CD8-positive, alpha-beta memory T cell (primary cell): Measurements from ENCODE around the gene MFAP1. TPM values are rescaled to one million over a fixed set of nuclear protein-coding genes. Genes with fewer than 3 reads are reported as not detected.

ENCODE experiments used
- CTCF ChIA-PET: fragments of 350-600 bp; sonication (Branson Sonifier 250); formaldehyde crosslinking; loops from one replicate; lab custom pipeline; 2021; ENCODE audit warnings: antibody characterized with exemption; lab: Charles Lee
- POLR2A ChIA-PET: fragments of 350-600 bp; sonication (Branson Sonifier 250); formaldehyde crosslinking; loops from one replicate; lab custom pipeline; 2021; ENCODE audit warnings: antibody characterized with exemption; lab: Charles Lee
- DNase-seq, 5 donors: peaks; one replicate each; pipeline versions ENCODE4 v3.0.0 to v3.0.0-alpha.2; 2020 to 2022; ENCODE audit warnings: mixed read lengths in 1 of 5
- H3K27ac ChIP-seq: one replicate; pipeline ENCODE4 v1.7.0; 2013; ENCODE audit warnings: low read depth, mild to moderate bottlenecking, low read length, moderate library complexity
- H3K27me3 ChIP-seq: 2 replicates; pipeline ENCODE4 v1.7.0; 2013; ENCODE audit warnings: low read length, mild to moderate bottlenecking; ENCODE audit not compliant: insufficient read depth, poor library complexity, severe bottlenecking
- H3K36me3 ChIP-seq: 2 replicates; pipeline ENCODE4 v1.7.0; 2013; ENCODE audit warnings: mild to moderate bottlenecking, low read length, moderate library complexity; ENCODE audit not compliant: insufficient read depth
- H3K4me1 ChIP-seq: 2 replicates; pipeline ENCODE4 v1.7.0; 2013; ENCODE audit warnings: mild to moderate bottlenecking, low read length, moderate library complexity; ENCODE audit not compliant: insufficient read depth
- H3K4me3 ChIP-seq: 2 replicates; pipeline ENCODE4 v1.7.0; 2013; ENCODE audit warnings: mild to moderate bottlenecking, low read length
- H3K9me3 ChIP-seq: 2 replicates; pipeline ENCODE4 v1.7.0; 2013; ENCODE audit warnings: mild to moderate bottlenecking, low read length
- H3K27ac Mint-ChIP-seq, 8 donors: one replicate each; pipeline ENCODE4 v1.8.0; 2020 to 2021; ENCODE audit warnings: mixed read lengths in 8 of 8, mild to moderate bottlenecking in 6 of 8, inconsistent platforms in 3 of 8, moderate library complexity in 3 of 8
- H3K27me3 Mint-ChIP-seq, 2 donors: one replicate each; pipeline ENCODE4 v1.8.0; 2020 to 2021; ENCODE audit warnings: mixed read lengths in 2 of 2, mild to moderate bottlenecking in 1 of 2, moderate library complexity in 1 of 2
- H3K36me3 Mint-ChIP-seq, 3 donors: one replicate each; pipeline ENCODE4 v1.8.0; 2020 to 2021; ENCODE audit warnings: mixed read lengths in 3 of 3, inconsistent platforms in 1 of 3, mild to moderate bottlenecking in 1 of 3
- H3K4me1 Mint-ChIP-seq, 3 donors: one replicate each; pipeline ENCODE4 v1.8.0; 2020 to 2021; ENCODE audit warnings: mixed read lengths in 3 of 3, inconsistent platforms in 1 of 3, mild to moderate bottlenecking in 1 of 3
- H3K4me3 Mint-ChIP-seq, 7 donors: one replicate each; pipeline ENCODE4 v1.8.0; 2020 to 2021; ENCODE audit warnings: mixed read lengths in 7 of 7, mild to moderate bottlenecking in 6 of 7, moderate library complexity in 4 of 7, inconsistent platforms in 2 of 7
- H3K9me3 Mint-ChIP-seq, 5 donors: one replicate each; pipeline ENCODE4 v1.8.0; 2020 to 2022; ENCODE audit warnings: mixed read lengths in 5 of 5, mild to moderate bottlenecking in 3 of 5, moderate library complexity in 2 of 5, inconsistent platforms in 1 of 5
- polyA plus RNA-seq: library from polyadenylated mRNA; unstranded; fragments of 300-500 nt; fragmentation: Illumina TruSeq; gene quantifications from one replicate; pipeline ENCODE4 v1.2.3, GENCODE V29; 2021
- total RNA-seq, 2 experiments: library from RNA; stranded (reverse); gene quantifications; one replicate each; pipeline ENCODE4 v1.2.3, GENCODE V29; 2021

MFAP1 gene
- total and polyA plus RNA-seq, 3 experiments from 2014 or later = 16.8 to 50.1 (median 49.8) TPM

- Mint-ChIP-seq H3K9me3 (no peaks in the 10 kb centered on the region), H3K27me3 (no peaks in the 10 kb centered on the region), H3K36me3 (peaks cover 0 to 61% (median 18%) of the 10 kb centered on the region in 3 donors), H3K4me3 (no peak overlapping the region), H3K4me1 (peaks cover 0 to 10% (median 3%) of the 10 kb centered on the region in 3 donors), H3K27ac (peak overlapping the region in 2 of 8 donors; percentile 36 to 39)
- Histone ChIP-seq H3K4me1 (peaks cover 6% of the 10 kb centered on the region), H3K36me3 (peaks cover 32% of the 10 kb centered on the region), H3K27me3 (no peaks in the 10 kb centered on the region), H3K27ac (no peak overlapping the region), H3K9me3 (no peaks in the 10 kb centered on the region), H3K4me3 (no peak overlapping the region)
- CTCF ChIA-PET = no interaction called here
- no peak for DNase-seq
- POLR2A ChIA-PET = interaction anchor here (1.5 kb wide), 1 partner anchor 21 kb away, joined by 4 read pairs; no protein-coding TSS in a partner anchor
These were observed 52.7 kb downstream of the MFAP1 start for GRCh38 chr15:43771816-43772215.

- ChIA-PET POLR2A (no interaction called here), CTCF (interaction anchor here (0.8 to 1.7 kb wide), 8 partner anchors 9 to 23 kb away, joined by 3 to 5 read pairs (median 4); partner anchors contain the start of gene SERF2)
- Histone ChIP-seq H3K27me3 (no peaks in the 10 kb centered on the region), H3K36me3 (peaks cover 53% of the 10 kb centered on the region), H3K9me3 (no peaks in the 10 kb centered on the region), H3K4me3 (no peak overlapping the region), H3K4me1 (no peaks in the 10 kb centered on the region), H3K27ac (no peak overlapping the region)
- Mint-ChIP-seq H3K27me3 (no peaks in the 10 kb centered on the region), H3K9me3 (no peaks in the 10 kb centered on the region), H3K36me3 (peaks cover 0 to 80% (median 24%) of the 10 kb centered on the region in 3 donors), H3K27ac (peak overlapping the region in 5 of 8 donors; percentile 36 to 87 (median 57)), H3K4me1 (peaks cover 0 to 4% (median 3%) of the 10 kb centered on the region in 3 donors), H3K4me3 (no peak overlapping the region)
- DNase-seq = peak; percentile 38 to 66 (median 41)
These were observed 54.8 kb downstream of the MFAP1 start for GRCh38 chr15:43769584-43770228.

- Histone ChIP-seq H3K27me3 (no peaks in the 10 kb centered on the region), H3K4me3 (no peak overlapping the region), H3K27ac (no peak overlapping the region), H3K9me3 (no peaks in the 10 kb centered on the region), H3K4me1 (no peaks in the 10 kb centered on the region), H3K36me3 (peaks cover 50% of the 10 kb centered on the region)
- Mint-ChIP-seq H3K36me3 (peaks cover 4 to 86% (median 22%) of the 10 kb centered on the region in 3 donors), H3K9me3 (no peaks in the 10 kb centered on the region), H3K4me1 (peaks cover 0 to 5% (median 0%) of the 10 kb centered on the region in 3 donors), H3K27ac (peak overlapping the region in 3 of 8 donors; percentile 18 to 43 (median 21)), H3K4me3 (no peak overlapping the region), H3K27me3 (no peaks in the 10 kb centered on the region)
- DNase-seq = no peak
- CTCF ChIA-PET = no interaction called here
- POLR2A ChIA-PET = interaction anchor here (0.7 kb wide), 1 partner anchor 11 kb away, joined by 3 read pairs; no protein-coding TSS in a partner anchor
These were observed 60.6 kb downstream of the MFAP1 start for GRCh38 chr15:43763819-43764446.

DNA sequence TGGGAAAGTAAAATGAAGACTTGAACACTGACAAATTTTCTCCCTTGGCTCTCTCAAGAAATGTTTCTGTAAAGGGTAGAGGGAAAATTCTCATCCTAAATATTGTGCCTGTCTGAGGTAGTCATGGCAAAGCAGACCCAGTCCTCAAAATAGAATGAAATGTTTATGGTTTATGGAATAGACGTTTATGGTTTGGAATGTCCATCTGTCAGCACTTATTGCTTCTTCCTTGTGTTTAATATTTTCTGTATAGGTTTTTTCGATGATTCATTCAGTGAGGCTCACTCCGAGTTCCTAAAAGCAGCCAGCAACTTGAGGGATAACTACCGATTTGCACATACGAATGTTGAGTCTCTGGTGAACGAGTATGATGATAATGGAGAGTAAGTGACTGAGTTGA is 61.7 kb downstream of the MFAP1 start:
- ChIA-PET POLR2A (no interaction called here), CTCF (no interaction called here)
- Mint-ChIP-seq H3K4me1 (peaks cover 0 to 5% (median 0%) of the 10 kb centered on the region in 3 donors), H3K4me3 (no peak overlapping the region), H3K9me3 (no peaks in the 10 kb centered on the region), H3K36me3 (peaks cover 4 to 81% (median 19%) of the 10 kb centered on the region in 3 donors), H3K27me3 (no peaks in the 10 kb centered on the region), H3K27ac (peak overlapping the region in 3 of 8 donors; percentile 21 to 70 (median 42))
- H3K36me3 ChIP-seq = peaks cover 49% of the 10 kb centered on the region
- no peak overlapping the region for H3K4me3 ChIP-seq
- no peaks in the 10 kb centered on the region for H3K27me3 ChIP-seq
- no peak for DNase-seq
- no peaks in the 10 kb centered on the region for H3K4me1 ChIP-seq
- H3K27ac ChIP-seq = no peak overlapping the region
- H3K9me3 ChIP-seq = no peaks in the 10 kb centered on the region

Other genes starting within 250 kb of the MFAP1 start
- gene PPIP5K1, start 234.5 kb downstream of the MFAP1 start, total RNA-seq = 10 to 100 TPM; 26.9 to 35.6 TPM
- 7.1 TPM for gene PPIP5K1, start 234.5 kb downstream of the MFAP1 start, polyA plus RNA-seq
- gene CKMT1B, start 230.7 kb downstream of the MFAP1 start, total RNA-seq = not detected
- not detected for gene CKMT1B, start 230.7 kb downstream of the MFAP1 start, polyA plus RNA-seq
- gene STRC, start 205.9 kb downstream of the MFAP1 start, total RNA-seq = under 1 TPM; 0.27 to 0.63 TPM
- not detected for gene STRC, start 205.9 kb downstream of the MFAP1 start, polyA plus RNA-seq
- gene CATSPER2, start 175.8 kb downstream of the MFAP1 start, total RNA-seq = 1 to 10 TPM in 1 of 2 experiments, under 1 TPM in 1; 0.77 to 1.1 TPM
- gene CATSPER2, start 175.8 kb downstream of the MFAP1 start, polyA plus RNA-seq = 3.1 TPM
- not detected for gene CKMT1A, start 130.8 kb downstream of the MFAP1 start, total RNA-seq
- gene CKMT1A, start 130.8 kb downstream of the MFAP1 start, polyA plus RNA-seq = not detected
- gene PDIA3, start 78.3 kb downstream of the MFAP1 start, total RNA-seq = 100 to 1,000 TPM; 336 to 338 TPM
- 383 TPM for gene PDIA3, start 78.3 kb downstream of the MFAP1 start, polyA plus RNA-seq
- gene ELL3, start 47.7 kb downstream of the MFAP1 start, total RNA-seq = 1 to 10 TPM in 1 of 2 experiments, under 1 TPM in 1; 0.49 to 1.8 TPM
- 0.24 TPM for gene ELL3, start 47.7 kb downstream of the MFAP1 start, polyA plus RNA-seq
- 100 to 1,000 TPM; 624 to 632 TPM for gene SERF2, start 32.4 kb downstream of the MFAP1 start, total RNA-seq
- gene SERF2, start 32.4 kb downstream of the MFAP1 start, polyA plus RNA-seq = 1,932 TPM
- gene SERINC4, start 24.5 kb downstream of the MFAP1 start, total RNA-seq = under 1 TPM; 0.20 to 0.26 TPM
- gene SERINC4, start 24.5 kb downstream of the MFAP1 start, polyA plus RNA-seq = 2.2 TPM
- 10 to 100 TPM; 28.5 to 32.7 TPM for gene HYPK, start 24.1 kb downstream of the MFAP1 start, total RNA-seq
- gene HYPK, start 24.1 kb downstream of the MFAP1 start, polyA plus RNA-seq = 11.9 TPM
- gene WDR76, start 2.3 kb upstream of the MFAP1 start, total RNA-seq = 10 to 100 TPM; 71.4 to 75.6 TPM
- gene WDR76, start 2.3 kb upstream of the MFAP1 start, polyA plus RNA-seq = 7.5 TPM